K562 (cell line): ENCODE measurements around the gene CEP192. TPM values are rescaled to one million over a fixed set of nuclear protein-coding genes. Genes with fewer than 3 reads are reported as not detected.

Experiments used
- ATAC-seq: fragments of 200-7000 bp; cut with Tn5 transposase; 3 replicates; pipeline ENCODE4 v1.9.1; 2020; ENCODE audit warnings: moderate library complexity
- BruUV-seq: library from RNA; stranded (reverse); fragments of 400-500 nt; replicated peaks from 2 replicates; lab custom pipeline; 2021; lab: Mats Ljungman, UMichigan
- CTCF ChIA-PET: fragments of 300-600 bp; formaldehyde crosslinking; extraction: SDS; loops from one replicate; lab custom pipeline; 2021; ENCODE audit warnings: low intra/inter-chr PET ratio; lab: Yijun Ruan, JAX
- POLR2A ChIA-PET: fragments of 300-600, 350-650 bp; sonication (Branson Sonifier 250); formaldehyde crosslinking; extraction: SDS; loops from one replicate; lab custom pipeline; 2021; ENCODE audit warnings: antibody characterized with exemption, inconsistent platforms; lab: Yijun Ruan, JAX
- DNase-seq, 4 experiments: peaks; one replicate each; pipeline versions ENCODE4 v3.0.0 to v3.0.0-alpha.2; 2011 to 2018; ENCODE audit warnings: low spot score in 3 of 4, mixed read lengths in 3 of 4; ENCODE audit errors: extremely low read depth in 1 of 4
- FAIRE-seq: peaks from 2 replicates; lab custom pipeline; 2011; peaks lifted over from hg19 to GRCh38; lab: Jason Lieb, UNC
- H2AFZ ChIP-seq: 2 replicates; pipeline ENCODE4 v1.6.0; 2011; ENCODE audit warnings: low read depth, low read length, control low read depth, inconsistent platforms
- H3K27ac ChIP-seq: fragments of 200-600 bp; 3 replicates; pipeline ENCODE4 v1.8.0; 2011; ENCODE audit warnings: low read depth, mild to moderate bottlenecking, control low read depth, inconsistent platforms, low read length, moderate library complexity, mixed read lengths; ENCODE audit errors: extremely low read depth
- H3K27me3 ChIP-seq, 2 experiments: fragments of 300-600 bp in 1 of 2; 2 replicates in 1 of 2; 3 replicates in 1 of 2; pipeline versions ENCODE4 v1.6.0 to v1.8.0; 2011; ENCODE audit warnings: inconsistent platforms in 2 of 2, low read length in 2 of 2, mild to moderate bottlenecking in 1 of 2, mixed read lengths in 1 of 2, moderate library complexity in 1 of 2; ENCODE audit not compliant: control insufficient read depth in 2 of 2, insufficient read depth in 2 of 2
- H3K36me3 ChIP-seq: fragments of 300-600 bp; 3 replicates; pipeline ENCODE4 v1.8.0; 2011; ENCODE audit warnings: mild to moderate bottlenecking, low read length, inconsistent platforms; ENCODE audit not compliant: control insufficient read depth, insufficient read depth
- H3K4me1 ChIP-seq, 2 experiments: fragments of 200-600 bp in 1 of 2; replicated peaks in 1 of 2; 2 replicates in 1 of 2; 3 replicates in 1 of 2; pipeline versions ENCODE4 v1.5.1 to v1.8.0; 2011; ENCODE audit warnings: inconsistent platforms in 2 of 2, low read length in 2 of 2, mild to moderate bottlenecking in 1 of 2, mixed read lengths in 1 of 2, moderate library complexity in 1 of 2; ENCODE audit not compliant: control insufficient read depth in 2 of 2, insufficient read depth in 2 of 2
- H3K4me2 ChIP-seq: 2 replicates; pipeline ENCODE4 v1.6.1; 2011; ENCODE audit warnings: low read length, control low read depth, inconsistent platforms, mixed read lengths; ENCODE audit not compliant: insufficient read depth
- H3K4me3 ChIP-seq: fragments of 200-600 bp; sonication (generic), shearing (Covaris generic); 2 replicates; pipeline ENCODE4 v1.5.1; 2016; ENCODE audit warnings: control low read depth, inconsistent platforms
- H3K79me2 ChIP-seq: fragments of 200-600 bp; 3 replicates; pipeline ENCODE4 v1.8.0; 2011; ENCODE audit warnings: low read length, inconsistent platforms; ENCODE audit not compliant: control insufficient read depth, insufficient read depth
- H3K9ac ChIP-seq, 2 experiments: 2 replicates each; pipeline versions ENCODE4 v1.6.0 to v1.6.1; 2011; ENCODE audit warnings: low read depth in 2 of 2, low read length in 2 of 2, control low read depth in 1 of 2, inconsistent platforms in 1 of 2, mild to moderate bottlenecking in 1 of 2, mixed read lengths in 1 of 2; ENCODE audit not compliant: insufficient read depth in 1 of 2
- H3K9me1 ChIP-seq: one replicate; pipeline ENCODE4 v1.6.0; 2011; ENCODE audit warnings: inconsistent platforms, mild to moderate bottlenecking, low read length, moderate library complexity; ENCODE audit not compliant: control insufficient read depth, insufficient read depth
- H3K9me3 ChIP-seq: replicated peaks from 2 replicates; pipeline ENCODE4 v1.5.1; 2011; ENCODE audit warnings: low read depth, low read length, inconsistent platforms; ENCODE audit not compliant: control insufficient read depth, insufficient read depth
- H4K20me1 ChIP-seq: replicated peaks from 2 replicates; pipeline ENCODE4 v1.6.1; 2011; ENCODE audit warnings: low read length, inconsistent platforms, mixed read lengths; ENCODE audit not compliant: control insufficient read depth, insufficient read depth
- CBFA2T2 ChIP-seq: fragments of 450-650 bp; conservative IDR thresholded peaks from 2 replicates; pipeline ENCODE4 v1.6.1; 2017; ENCODE audit warnings: mild to moderate bottlenecking
- CBX2 ChIP-seq: fragments of 200-600 bp; sonication (generic); IDR thresholded peaks from one replicate; pipeline ENCODE4 v1.6.1; 2012; ENCODE audit warnings: mild to moderate bottlenecking, low read length, inconsistent platforms; ENCODE audit not compliant: insufficient read depth, poor library complexity, severe bottlenecking
- ETV5 ChIP-seq: sonication (generic); formaldehyde crosslinking; IDR thresholded peaks from 2 replicates; pipeline ENCODE4 v1.4.0; 2020; ENCODE audit warnings: low read depth, mild to moderate bottlenecking, missing genetic modification reagents
- FOXP1 ChIP-seq: sonication (generic); formaldehyde crosslinking; IDR thresholded peaks from 2 replicates; pipeline ENCODE4 v1.8.0; 2022; ENCODE audit warnings: mild to moderate bottlenecking, missing genetic modification reagents
- HLTF ChIP-seq: fragments of 450-650 bp; IDR thresholded peaks from 2 replicates; pipeline ENCODE4 v1.6.1; 2016
- HSF4 ChIP-seq: fragments of 250-450 bp; sonication (Bioruptor Pico); IDR thresholded peaks from 2 replicates; pipeline ENCODE4 v2.1.2; 2022; ENCODE audit warnings: mild to moderate bottlenecking, moderate library complexity, borderline replicate concordance
- NFRKB ChIP-seq: fragments of 450-650 bp; IDR thresholded peaks from 2 replicates; pipeline ENCODE4 v1.6.1; 2016; ENCODE audit warnings: low read depth
- NR1H2 ChIP-seq: sonication (generic); formaldehyde crosslinking; IDR thresholded peaks from 2 replicates; pipeline ENCODE4 v1.4.0; 2020; ENCODE audit warnings: mild to moderate bottlenecking, missing genetic modification reagents
- POLR2H ChIP-seq: IDR thresholded peaks from 2 replicates; pipeline ENCODE4 v1.6.1; 2016; ENCODE audit warnings: missing genetic modification characterization, low read depth, mild to moderate bottlenecking, control low read depth, missing compliant biosample characterization, moderate library complexity
- SMAD3 ChIP-seq: fragments of 450-650 bp; formaldehyde crosslinking; conservative IDR thresholded peaks from 2 replicates; pipeline ENCODE4 v1.4.0; 2020; ENCODE audit warnings: mild to moderate bottlenecking
- SRSF9 ChIP-seq: fragments of 200-400 bp; formaldehyde crosslinking; IDR thresholded peaks from 2 replicates; pipeline ENCODE4 v1.6.1; 2017; ENCODE audit warnings: low read depth, low read length, borderline replicate concordance
- TAF1 ChIP-seq: IDR thresholded peaks from 2 replicates; pipeline ENCODE4 v1.6.1; 2011; ENCODE audit warnings: mild to moderate bottlenecking, low read length, moderate library complexity; ENCODE audit not compliant: insufficient read depth, control insufficient read depth, severe bottlenecking; ENCODE audit errors: extremely low read depth
- TCF3 ChIP-seq: sonication (generic); formaldehyde crosslinking; IDR thresholded peaks from 2 replicates; pipeline ENCODE4 v1.4.0; 2020; ENCODE audit warnings: mild to moderate bottlenecking, missing genetic modification reagents
- TCFL5 ChIP-seq: fragments of 250-450 bp; sonication (Bioruptor Pico); conservative IDR thresholded peaks from 2 replicates; pipeline ENCODE4 v1.6.1; 2021; ENCODE audit warnings: mild to moderate bottlenecking, moderate library complexity, matching md5 sums
- ZNF133 ChIP-seq: fragments of 250-450 bp; sonication (Bioruptor Pico); IDR thresholded peaks from 2 replicates; pipeline ENCODE4 v1.4.0; 2020; ENCODE audit warnings: mild to moderate bottlenecking
- ZNF224 ChIP-seq: sonication (generic); formaldehyde crosslinking; IDR thresholded peaks from 2 replicates; pipeline ENCODE4 v1.8.0; 2022; ENCODE audit warnings: mild to moderate bottlenecking, missing genetic modification reagents
- ZNF512 ChIP-seq: IDR thresholded peaks from 2 replicates; pipeline ENCODE4 v1.6.1; 2016; ENCODE audit warnings: missing genetic modification characterization, missing compliant biosample characterization
- WGBS: fragments of 100-300 bp; shearing (Covaris generic); methylation state at CpG from one replicate; pipeline ENCODE4 v1.1.6; 2016; ENCODE audit warnings: low coverage, mixed read lengths; ENCODE audit not compliant: insufficient coverage; ENCODE audit errors: missing lambda C conversion rate; 5-methylcytosine and 5-hydroxymethylcytosine counted together
- in situ Hi-C: fragments of 300-500 bp; cut with MboI; formaldehyde crosslinking; loops from 4 replicates; pipeline ENCODE4 v1.15.0; 2018; ENCODE audit warnings: inconsistent platforms, mixed read lengths
- intact Hi-C: fragments of 100-400 bp; cut with micrococcal nuclease; formaldehyde crosslinking; loops from 2 replicates; pipeline ENCODE4 v1.14.2; 2022
- polyA plus RNA-seq, 8 experiments: library from polyadenylated mRNA; depleted of rRNA in 4 of 8; stranded (reverse) in 5 of 8; unstranded in 3 of 8; fragments of >200 nt; fragmentation: Nextera tagmentation in 2 of 8; fragmentation: Illumina TruSeq in 1 of 8; extraction: Ambion mirVana in 2 of 8; extraction: Trizol in 1 of 8; gene quantifications; 2 replicates each; pipeline versions ENCODE4 v1.2.1 to v1.2.3, GENCODE V29; 2011 to 2014; ENCODE audit warnings: inconsistent platforms in 1 of 8, missing spikeins in 1 of 8
- total RNA-seq, 7 experiments: library from RNA; depleted of rRNA in 6 of 7; stranded (reverse); fragments of >200 nt in 6 of 7; fragmentation: Illumina TruSeq in 2 of 7; extraction: Trizol in 2 of 7; gene quantifications; 2 replicates each; pipeline versions ENCODE4 v1.2.1 to v1.2.3, GENCODE V29; 2011 to 2021; ENCODE audit warnings: low replicate concordance in 1 of 7

The CEP192 gene
- total and polyA plus RNA-seq, 9 of the 15 experiments (the other 6 are each of a cell fraction or from before 2014, with no cell fraction given): 14.4 to 54.4 (median 35.8) TPM

DNA sequence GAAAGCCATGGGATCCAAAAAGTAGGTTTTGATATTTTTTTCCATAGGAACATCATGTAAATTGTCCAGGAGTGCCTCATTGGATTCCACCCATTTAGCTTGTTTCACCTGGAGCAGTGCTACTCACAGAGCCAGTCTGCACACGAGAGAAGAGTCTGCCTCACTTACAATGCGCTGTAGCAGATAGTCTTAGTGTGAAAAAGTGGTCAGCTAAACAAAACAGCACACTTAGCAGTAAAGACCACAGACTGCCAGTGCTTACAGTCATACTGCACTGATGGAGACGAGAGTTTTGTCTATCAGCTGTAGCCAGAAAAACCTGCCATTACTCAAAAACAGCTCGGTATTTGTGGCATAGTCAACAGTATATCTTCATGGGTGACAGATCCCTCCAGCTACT lies 113.9 kb downstream of the CEP192 start:
- no peak for ATAC-seq
- in situ Hi-C loops (no loop called here), intact Hi-C loops (no loop called here)
- no peak for FAIRE-seq
- H4K20me1 ChIP-seq: no peaks in the 10 kb centered on the region
- ChIA-PET POLR2A (no interaction called here), CTCF (no interaction called here)
- H3K79me2 ChIP-seq: no peaks in the 10 kb centered on the region
- no peak overlapping the region for H3K4me2 ChIP-seq
- no TSS peak for BruUV-seq
- no peak overlapping the region for H3K27ac ChIP-seq
- H2AFZ ChIP-seq: no peak overlapping the region
- H3K27me3 ChIP-seq: no peaks in the 10 kb centered on the region
- TF ChIP-seq NR1H2 (CRISPR knock-in tag) (no peak), TAF1 (no peak), HLTF (no peak), TCF3 (CRISPR knock-in tag) (no peak), SRSF9 (no peak), CBX2 (no peak), SMAD3 (CRISPR knock-in tag) (no peak), HSF4 (no peak), POLR2H (no peak), ZNF133 (CRISPR knock-in tag) (no peak), ZNF224 (no peak), ETV5 (CRISPR knock-in tag) (no peak), TCFL5 (CRISPR knock-in tag) (no peak), ZNF512 (tag) (no peak), FOXP1 (no peak), CBFA2T2 (no peak), NFRKB (no peak)
- no peaks in the 10 kb centered on the region for H3K9me1 ChIP-seq
- H3K36me3 ChIP-seq: peaks cover 97% of the 10 kb centered on the region
- H3K9me3 ChIP-seq: no peaks in the 10 kb centered on the region
- no peak overlapping the region for H3K9ac ChIP-seq
- DNase-seq: no peak
- 92% methylated on average over 4 of the region's 4 CpGs for WGBS
- H3K4me1 ChIP-seq: no peaks in the 10 kb centered on the region
- H3K4me3 ChIP-seq: no peak overlapping the region
